Endodermal cell (in vitro differentiated cells): ENCODE data around the gene TNRC6B. TPM values are rescaled to one million over a fixed set of nuclear protein-coding genes. Genes with fewer than 3 reads are reported as not detected.

ENCODE experiments used
- DNase-seq: peaks from one replicate; pipeline ENCODE4 v3.0.0-alpha.2; 2017
- H3K27ac ChIP-seq: 2 replicates; pipeline ENCODE4 v1.5.1; 2013; ENCODE audit warnings: mild to moderate bottlenecking, low read depth, low read length, moderate library complexity
- H3K27me3 ChIP-seq: 2 replicates; pipeline ENCODE4 v1.6.1; 2013; ENCODE audit warnings: mild to moderate bottlenecking, low read length, moderate library complexity; ENCODE audit not compliant: insufficient read depth, control insufficient read depth, poor library complexity, severe bottlenecking
- H3K36me3 ChIP-seq: 2 replicates; pipeline ENCODE4 v1.7.0; 2013; ENCODE audit warnings: mild to moderate bottlenecking, low read length, moderate library complexity; ENCODE audit not compliant: control insufficient read depth, insufficient read depth
- H3K4me1 ChIP-seq: one replicate; pipeline ENCODE4 v1.7.0; 2013; ENCODE audit warnings: low read length; ENCODE audit not compliant: control insufficient read depth, insufficient read depth
- H3K4me3 ChIP-seq: 2 replicates; pipeline ENCODE4 v1.5.1; 2013; ENCODE audit warnings: mild to moderate bottlenecking, low read length, moderate library complexity
- H3K9ac ChIP-seq: 2 replicates; pipeline ENCODE4 v1.6.1; 2013; ENCODE audit warnings: mild to moderate bottlenecking, low read length, moderate library complexity; ENCODE audit not compliant: poor library complexity, severe bottlenecking; ENCODE audit errors: extremely low read depth
- H3K9me3 ChIP-seq: 2 replicates; pipeline ENCODE4 v1.6.1; 2013; ENCODE audit warnings: mild to moderate bottlenecking, low read length, moderate library complexity; ENCODE audit not compliant: control insufficient read depth
- H3K27ac Mint-ChIP-seq: 2 replicates; pipeline ENCODE4 v1.8.0; 2020; ENCODE audit warnings: mixed read lengths
- H3K27me3 Mint-ChIP-seq: 2 replicates; pipeline ENCODE4 v1.8.0; 2021; ENCODE audit warnings: mild to moderate bottlenecking, mixed read lengths; ENCODE audit not compliant: insufficient read depth
- H3K36me3 Mint-ChIP-seq: 2 replicates; pipeline ENCODE4 v1.8.0; 2020; ENCODE audit warnings: low read depth, mixed read lengths
- H3K4me1 Mint-ChIP-seq: 2 replicates; pipeline ENCODE4 v1.8.0; 2020; ENCODE audit warnings: mixed read lengths
- H3K4me3 Mint-ChIP-seq: 2 replicates; pipeline ENCODE4 v1.8.0; 2020; ENCODE audit warnings: mild to moderate bottlenecking, moderate library complexity, mixed read lengths
- H3K9me3 Mint-ChIP-seq: 2 replicates; pipeline ENCODE4 v1.8.0; 2020; ENCODE audit warnings: mild to moderate bottlenecking, mixed read lengths
- WGBS, 2 experiments: methylation state at CpG; one replicate each; pipeline versions ENCODE4 v1.1.5 to v1.1.7; 2013; ENCODE audit warnings: missing lambda C conversion rate in 2 of 2, mixed read lengths in 1 of 2; ENCODE audit not compliant: insufficient coverage in 1 of 2, insufficient read length in 1 of 2; 5-methylcytosine and 5-hydroxymethylcytosine counted together
- total RNA-seq, 2 donors: library from RNA; stranded (reverse); fragmentation: NEBNext Ultra II Directional in 1 of 2; extraction: Animal tissue kit (Norgen Biotek cat#: 25700) in 1 of 2; gene quantifications; 2 replicates in 1 of 2; 3 replicates in 1 of 2; pipeline ENCODE4 v1.2.1, GENCODE V29; 2021
- TF ChIP-seq, protein P1 (sequence below): fragments of 200-600 bp; sonication (generic); conservative IDR thresholded peaks from 2 replicates; pipeline ENCODE4 v1.5.0; 2021; ENCODE audit warnings: antibody characterized with exemption, mild to moderate bottlenecking

The TNRC6B gene
- total RNA-seq, 2 donors from 2014 or later = 57.5 to 62.5 TPM

DNA sequence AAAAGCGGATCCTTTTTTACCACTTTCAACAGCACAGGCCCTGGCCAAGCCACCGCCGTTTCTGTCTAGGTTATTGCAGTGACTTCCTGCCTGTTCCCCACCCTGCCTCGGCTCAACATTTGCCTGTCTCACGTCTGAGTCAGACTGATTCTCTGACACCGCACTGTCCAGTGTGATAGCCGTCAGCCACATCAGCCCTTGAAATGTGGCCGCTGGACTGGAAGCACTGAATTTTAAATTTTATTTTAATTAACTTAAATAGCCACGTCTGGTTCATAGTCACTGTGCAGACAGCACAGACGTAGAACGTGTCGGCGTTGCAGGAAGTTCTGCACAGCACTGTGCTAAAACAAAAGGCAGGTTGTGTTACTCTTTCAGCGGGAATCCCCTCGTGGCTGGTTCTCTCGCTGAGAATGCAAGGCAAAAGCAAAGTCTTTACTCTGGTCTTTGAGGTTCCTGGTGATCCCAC, 112.3 kb downstream of the TNRC6B start:
- H3K36me3 ChIP-seq = peaks cover 67% of the 10 kb centered on the region
- no peaks in the 10 kb centered on the region for H3K9me3 ChIP-seq
- WGBS, 2 experiments = 87 to 92% methylated on average over 14 to 16 of the region's 16 CpGs
- H3K36me3 Mint-ChIP-seq = peaks cover 64% of the 10 kb centered on the region
- H3K9ac ChIP-seq = no peak overlapping the region
- no peaks in the 10 kb centered on the region for H3K9me3 Mint-ChIP-seq
- no peak overlapping the region for H3K4me3 ChIP-seq
- peak overlapping the region; percentile 61 for H3K27ac ChIP-seq
- peaks cover 3% of the 10 kb centered on the region for H3K4me1 ChIP-seq
- no peak overlapping the region for H3K4me3 Mint-ChIP-seq
- no peak for DNase-seq
- TF ChIP-seq, protein P1, sequence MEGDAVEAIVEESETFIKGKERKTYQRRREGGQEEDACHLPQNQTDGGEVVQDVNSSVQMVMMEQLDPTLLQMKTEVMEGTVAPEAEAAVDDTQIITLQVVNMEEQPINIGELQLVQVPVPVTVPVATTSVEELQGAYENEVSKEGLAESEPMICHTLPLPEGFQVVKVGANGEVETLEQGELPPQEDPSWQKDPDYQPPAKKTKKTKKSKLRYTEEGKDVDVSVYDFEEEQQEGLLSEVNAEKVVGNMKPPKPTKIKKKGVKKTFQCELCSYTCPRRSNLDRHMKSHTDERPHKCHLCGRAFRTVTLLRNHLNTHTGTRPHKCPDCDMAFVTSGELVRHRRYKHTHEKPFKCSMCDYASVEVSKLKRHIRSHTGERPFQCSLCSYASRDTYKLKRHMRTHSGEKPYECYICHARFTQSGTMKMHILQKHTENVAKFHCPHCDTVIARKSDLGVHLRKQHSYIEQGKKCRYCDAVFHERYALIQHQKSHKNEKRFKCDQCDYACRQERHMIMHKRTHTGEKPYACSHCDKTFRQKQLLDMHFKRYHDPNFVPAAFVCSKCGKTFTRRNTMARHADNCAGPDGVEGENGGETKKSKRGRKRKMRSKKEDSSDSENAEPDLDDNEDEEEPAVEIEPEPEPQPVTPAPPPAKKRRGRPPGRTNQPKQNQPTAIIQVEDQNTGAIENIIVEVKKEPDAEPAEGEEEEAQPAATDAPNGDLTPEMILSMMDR = no peak
- H3K4me1 Mint-ChIP-seq = no peaks in the 10 kb centered on the region
- H3K27ac Mint-ChIP-seq = peak overlapping the region; percentile 53
- H3K27me3 Mint-ChIP-seq = no peaks in the 10 kb centered on the region
- H3K27me3 ChIP-seq = no peaks in the 10 kb centered on the region

DNA sequence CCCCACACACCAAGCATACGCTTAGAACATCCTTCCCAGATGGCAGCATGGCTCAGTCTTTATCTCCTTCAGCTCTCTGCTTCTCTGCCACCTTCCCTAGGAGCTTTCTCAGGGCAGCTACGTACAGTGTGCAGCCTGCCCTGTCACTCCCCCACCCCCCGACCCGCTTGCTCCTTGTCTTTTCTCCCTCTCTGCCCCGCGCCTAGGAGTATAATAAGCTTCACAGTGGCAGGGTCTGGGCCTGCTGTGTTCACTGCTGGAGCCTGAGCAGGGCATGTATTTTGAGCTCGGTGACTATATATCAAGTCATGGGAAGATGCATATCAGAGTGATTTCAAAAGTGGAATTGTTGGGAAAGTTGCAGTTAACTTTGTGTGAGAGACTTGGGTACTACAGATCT, 112.8 kb downstream of the TNRC6B start:
- Mint-ChIP-seq H3K9me3 (no peaks in the 10 kb centered on the region), H3K36me3 (peaks cover 62% of the 10 kb centered on the region), H3K4me1 (no peaks in the 10 kb centered on the region), H3K4me3 (no peak overlapping the region), H3K27me3 (no peaks in the 10 kb centered on the region), H3K27ac (peak overlapping the region; percentile 53)
- no peaks in the 10 kb centered on the region for H3K9me3 ChIP-seq
- peaks cover 65% of the 10 kb centered on the region for H3K36me3 ChIP-seq
- 78 to 96% methylated on average over 5 to 7 of the region's 7 CpGs for WGBS, 2 experiments
- no peak for DNase-seq
- H3K9ac ChIP-seq = no peak overlapping the region
- H3K4me3 ChIP-seq = no peak overlapping the region
- TF ChIP-seq, protein P1 = no peak
- H3K4me1 ChIP-seq = peaks cover 3% of the 10 kb centered on the region
- no peaks in the 10 kb centered on the region for H3K27me3 ChIP-seq
- peak overlapping the region; percentile 61 for H3K27ac ChIP-seq

DNA sequence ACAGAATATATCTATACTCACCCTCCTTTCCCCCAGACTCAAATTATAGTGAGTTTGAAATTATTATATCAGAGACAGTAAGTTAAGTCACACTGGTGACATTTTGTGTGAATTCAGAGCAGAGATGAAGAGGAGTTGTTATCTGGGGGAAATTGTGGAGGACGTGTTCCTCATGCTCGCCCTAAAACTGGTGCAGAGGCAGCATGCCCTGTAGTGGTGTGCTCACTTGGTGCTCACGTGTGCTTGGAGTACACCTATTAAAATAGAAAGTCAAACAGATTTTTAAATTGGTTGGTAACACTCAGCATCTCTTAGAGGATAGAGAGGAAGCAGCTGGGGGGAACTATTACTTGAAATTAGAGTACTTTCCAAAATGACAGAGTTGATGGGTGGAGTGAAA, 117.0 kb downstream of the TNRC6B start:
- H3K27ac Mint-ChIP-seq = no peak overlapping the region
- Histone ChIP-seq H3K27ac (no peak overlapping the region), H3K27me3 (no peaks in the 10 kb centered on the region), H3K9ac (no peak overlapping the region), H3K36me3 (peaks cover 52% of the 10 kb centered on the region), H3K4me1 (no peaks in the 10 kb centered on the region), H3K4me3 (no peak overlapping the region), H3K9me3 (no peaks in the 10 kb centered on the region)
- H3K4me3 Mint-ChIP-seq = no peak overlapping the region
- DNase-seq = no peak
- no peaks in the 10 kb centered on the region for H3K4me1 Mint-ChIP-seq
- H3K27me3 Mint-ChIP-seq = no peaks in the 10 kb centered on the region
- TF ChIP-seq, protein P1 = no peak
- peaks cover 54% of the 10 kb centered on the region for H3K36me3 Mint-ChIP-seq
- WGBS, 2 experiments = 96 to 100% methylated on average over 3 of the region's 3 CpGs
- H3K9me3 Mint-ChIP-seq = no peaks in the 10 kb centered on the region
